22Rv1 (cell line): ENCODE measurements around the gene CSPG4.

ENCODE experiments used
- ZFX ChIP-seq: fragments of 450-650 bp; IDR thresholded peaks from 2 replicates; pipeline ENCODE4 v1.6.1; 2017; ENCODE audit warnings: antibody characterized with exemption, borderline replicate concordance
- TF ChIP-seq, protein P1 (sequence below): fragments of 450-650 bp; IDR thresholded peaks from 2 replicates; pipeline ENCODE4 v1.5.1; 2017; ENCODE audit warnings: mild to moderate bottlenecking

DNA sequence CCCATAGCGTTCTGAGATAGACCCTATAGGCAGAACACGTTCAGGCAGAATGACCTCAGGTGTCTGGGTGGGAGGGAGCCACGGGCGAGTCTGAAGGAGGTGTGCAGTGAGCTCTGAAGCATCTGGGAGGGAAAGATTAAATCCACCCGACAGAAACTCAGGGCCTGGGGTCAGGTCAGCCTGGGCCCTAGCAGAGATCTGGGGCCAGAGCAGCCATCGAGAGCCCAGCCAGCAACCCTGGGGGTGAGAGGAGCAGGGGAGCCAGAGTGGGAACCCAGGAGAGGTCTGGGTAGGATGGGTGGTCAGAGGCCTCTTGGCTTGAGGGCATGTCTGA is 42.8 kb downstream of the CSPG4 start:
- TF ChIP-seq, protein P1, sequence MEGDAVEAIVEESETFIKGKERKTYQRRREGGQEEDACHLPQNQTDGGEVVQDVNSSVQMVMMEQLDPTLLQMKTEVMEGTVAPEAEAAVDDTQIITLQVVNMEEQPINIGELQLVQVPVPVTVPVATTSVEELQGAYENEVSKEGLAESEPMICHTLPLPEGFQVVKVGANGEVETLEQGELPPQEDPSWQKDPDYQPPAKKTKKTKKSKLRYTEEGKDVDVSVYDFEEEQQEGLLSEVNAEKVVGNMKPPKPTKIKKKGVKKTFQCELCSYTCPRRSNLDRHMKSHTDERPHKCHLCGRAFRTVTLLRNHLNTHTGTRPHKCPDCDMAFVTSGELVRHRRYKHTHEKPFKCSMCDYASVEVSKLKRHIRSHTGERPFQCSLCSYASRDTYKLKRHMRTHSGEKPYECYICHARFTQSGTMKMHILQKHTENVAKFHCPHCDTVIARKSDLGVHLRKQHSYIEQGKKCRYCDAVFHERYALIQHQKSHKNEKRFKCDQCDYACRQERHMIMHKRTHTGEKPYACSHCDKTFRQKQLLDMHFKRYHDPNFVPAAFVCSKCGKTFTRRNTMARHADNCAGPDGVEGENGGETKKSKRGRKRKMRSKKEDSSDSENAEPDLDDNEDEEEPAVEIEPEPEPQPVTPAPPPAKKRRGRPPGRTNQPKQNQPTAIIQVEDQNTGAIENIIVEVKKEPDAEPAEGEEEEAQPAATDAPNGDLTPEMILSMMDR = no peak
- TF ChIP-seq ZFX = no peak
